ENCODE results near the gene DNER. TPM values are rescaled to one million over a fixed set of nuclear protein-coding genes. Genes with fewer than 3 reads are reported as not detected.

Gene DNER
- total and polyA plus RNA-seq, 2 of the 4 experiments (the other 2 are of a cell fraction), result under 0.01 to 0.14 TPM

GRCh38 chr2:229531594-229531993 lies 182.8 kb downstream of the DNER start:
- Histone ChIP-seq H2BK5ac (ENCODE audit: low read depth, low read length, poor library complexity, severe bottlenecking) (no peak overlapping the region), H2AK5ac (ENCODE audit: low read depth, low read length) (no peak overlapping the region), H3K14ac (replicated peaks; ENCODE audit: low read depth, low read length) (no peak overlapping the region), H4K5ac (ENCODE audit: low read depth, low read length) (no peak overlapping the region), H3K4me3 (ENCODE audit: insufficient read depth, low read depth, low read length) (no peak overlapping the region), H3K9me1 (ENCODE audit: insufficient read depth, low read length) (no peaks in the 10 kb centered on the region), H2BK120ac (ENCODE audit: low read depth, low read length) (no peak overlapping the region), H3K4me2 (ENCODE audit: low read depth, low read length) (no peak overlapping the region), H3K4ac (ENCODE audit: low read depth, low read length) (no peak overlapping the region), H3K9me3 (ENCODE audit: control insufficient read depth, insufficient read depth, low read length) (peaks cover 11% of the 10 kb centered on the region), H2AFZ (replicated peaks; ENCODE audit: low read length, poor library complexity) (no peak overlapping the region), H3K9ac (ENCODE audit: low read depth, low read length) (no peak overlapping the region), H3K27me3 (ENCODE audit: control insufficient read depth, insufficient read depth, low read length) (no peaks in the 10 kb centered on the region), H4K91ac (ENCODE audit: insufficient read depth, low read depth, low read length) (no peak overlapping the region), H4K8ac (ENCODE audit: low read depth in 2 of 2, low read length in 2 of 2) (no peak overlapping the region), H2BK20ac (ENCODE audit: low read depth, low read length) (no peak overlapping the region), H3K79me1 (ENCODE audit: low read depth in 1 of 2, low read length in 2 of 2) (no peaks in the 10 kb centered on the region), H3K18ac (ENCODE audit: low read depth, low read length) (no peak overlapping the region), H3K23ac (ENCODE audit: low read depth, low read length) (no peak overlapping the region), H3K4me1 (ENCODE audit: control insufficient read depth, insufficient read depth, low read length) (no peaks in the 10 kb centered on the region), H3K27ac (ENCODE audit: insufficient read depth, low read length) (no peak overlapping the region), H4K20me1 (ENCODE audit: insufficient read depth, low read length) (no peaks in the 10 kb centered on the region), H3K36me3 (ENCODE audit: control insufficient read depth, insufficient read depth, low read length) (no peaks in the 10 kb centered on the region), H2BK15ac (ENCODE audit: low read depth, low read length) (no peak overlapping the region), H2AK9ac (replicated peaks; ENCODE audit: low read depth, low read length, poor library complexity) (no peak overlapping the region), H3K56ac (ENCODE audit: extremely low read depth, insufficient read depth, low read length) (no peak overlapping the region)
- ATAC-seq (ENCODE audit: low read depth), result no peak
- no TSS peak for BruUV-seq (replicated peaks)
- intact Hi-C loops (cut with micrococcal nuclease), result no loop called here
- ChIA-PET CTCF (no interaction called here), POLR2A (ENCODE audit: unreplicated experiment) (no interaction called here)
- no peak for DNase-seq
- dilution Hi-C loops (cut with HindIII; ENCODE audit: low sequenced_read_pairs, unreplicated experiment), result no loop called here
- in situ Hi-C loops (cut with MboI; ENCODE audit: low sequenced_read_pairs), result no loop called here
- WGBS, 2 experiments (ENCODE audit: extremely low coverage in 2 of 2, insufficient read length in 1 of 2), result no CpG with 5 or more reads among the region's 2 CpGs
- TF ChIP-seq POLR2A (IDR thresholded peaks at IDR 0.05; ENCODE audit: low read depth, low read length) (no peak), MAZ (IDR thresholded peaks at IDR 0.05; ENCODE audit: borderline replicate concordance, low read depth, low read length) (no peak)

All from IMR-90 (cell line).